GM21390 (cell line): Measurements from ENCODE around the gene GNA12.

ENCODE experiments used
- ATAC-seq: cut with Tn5 transposase; IDR thresholded peaks from one replicate; pipeline ENCODE4 v1.9.1; 2021; ENCODE audit not compliant: unreplicated experiment

Gene GNA12

DNA sequence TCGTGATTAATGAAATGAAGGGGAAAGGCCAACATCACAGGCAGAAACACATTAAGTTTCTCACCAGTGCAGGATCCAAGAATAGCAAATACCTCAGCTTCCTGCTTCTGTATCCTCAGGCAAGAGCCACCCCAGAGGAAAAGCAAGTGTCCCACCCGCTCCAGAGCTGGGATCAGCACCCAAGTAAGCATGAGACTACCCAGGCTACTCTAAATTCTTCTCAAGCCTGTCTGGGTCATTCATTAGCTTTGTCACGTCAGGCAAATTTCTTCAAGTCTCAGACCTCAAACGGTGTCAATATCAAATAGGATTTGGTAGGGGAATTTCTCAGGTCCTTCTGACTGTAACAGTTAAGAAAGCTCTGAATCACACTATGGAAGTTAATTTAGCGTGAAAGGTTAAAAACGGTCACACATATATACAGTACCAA lies 59.0 kb downstream of the GNA12 start:
- peak; percentile 57 for ATAC-seq

DNA sequence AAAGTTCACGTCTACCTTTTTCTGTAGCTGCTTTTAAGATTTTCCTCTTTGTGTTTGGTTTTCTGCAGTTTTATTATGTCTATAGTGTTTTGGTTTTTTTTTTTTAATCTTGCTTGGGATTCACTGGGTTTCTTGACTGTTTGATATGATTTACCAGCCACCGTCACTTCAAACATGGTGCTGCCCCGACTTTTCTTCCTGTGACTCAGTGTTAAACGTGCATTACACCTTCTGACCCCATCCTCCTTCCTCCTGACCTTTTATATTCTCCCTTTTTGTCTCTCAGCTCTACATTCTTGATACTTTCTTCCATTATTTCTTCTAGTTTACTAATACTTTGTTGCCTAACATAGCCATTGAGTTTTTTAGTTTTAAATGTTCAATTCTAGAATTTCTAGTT lies 61.5 kb downstream of the GNA12 start:
- no peak for ATAC-seq

DNA sequence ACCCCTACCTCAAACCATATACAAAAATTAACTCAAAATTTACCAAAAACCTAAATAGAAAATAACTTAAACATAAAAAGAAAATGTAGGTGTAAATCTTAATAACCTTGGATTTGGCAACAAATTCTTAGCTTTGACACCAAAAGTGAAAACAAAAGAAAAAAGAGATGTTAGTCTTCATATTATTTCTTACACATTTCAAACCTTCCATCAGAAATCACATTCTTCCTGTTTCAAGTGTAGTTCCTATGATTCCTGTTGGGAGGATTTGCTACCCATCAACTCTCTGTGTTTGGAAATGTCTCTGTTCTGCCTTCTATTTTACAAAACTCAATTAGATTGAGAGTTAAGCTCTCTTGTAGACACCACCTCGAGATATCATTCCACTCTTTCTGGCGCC lies 62.0 kb downstream of the GNA12 start:
- ATAC-seq, result no peak

DNA sequence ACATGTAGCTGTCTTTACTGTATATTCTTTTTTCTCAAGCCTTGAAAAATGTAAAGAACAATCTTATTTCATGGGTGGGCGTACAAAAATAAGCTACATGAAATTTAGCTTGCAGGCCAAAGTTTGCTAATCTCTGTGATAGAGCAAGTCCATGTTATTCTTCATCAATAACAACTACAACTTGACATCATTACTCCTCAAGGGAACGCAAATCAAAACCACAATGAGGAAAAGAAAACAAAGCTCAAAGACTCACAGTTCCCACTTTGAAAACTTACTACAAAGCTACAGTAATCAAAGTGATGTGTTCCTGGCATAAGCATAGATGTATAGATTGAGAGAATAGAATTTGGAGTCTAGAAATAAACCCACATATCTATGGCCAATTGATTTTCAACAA lies 62.5 kb downstream of the GNA12 start:
- ATAC-seq, result no peak

DNA sequence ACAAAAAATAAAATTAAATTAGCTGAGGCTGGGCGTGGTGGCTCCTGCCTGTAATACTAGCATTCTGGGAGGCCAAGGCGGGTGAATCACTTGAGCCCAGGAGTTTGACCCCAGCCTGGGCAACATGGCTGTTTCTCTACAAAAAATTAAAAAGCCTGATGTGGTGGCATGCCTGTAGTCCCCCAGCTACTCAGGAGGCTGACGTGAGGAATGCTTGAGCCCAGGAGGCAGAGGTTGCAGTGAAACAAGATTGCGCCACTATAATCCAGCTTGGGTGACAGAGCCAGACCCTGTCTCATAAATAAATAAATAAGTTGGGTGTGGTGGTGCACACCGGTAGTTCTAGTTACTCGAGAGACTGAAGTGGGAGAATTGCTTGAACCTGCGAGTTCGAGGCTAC lies 65.1 kb downstream of the GNA12 start:
- ATAC-seq, result no peak

DNA sequence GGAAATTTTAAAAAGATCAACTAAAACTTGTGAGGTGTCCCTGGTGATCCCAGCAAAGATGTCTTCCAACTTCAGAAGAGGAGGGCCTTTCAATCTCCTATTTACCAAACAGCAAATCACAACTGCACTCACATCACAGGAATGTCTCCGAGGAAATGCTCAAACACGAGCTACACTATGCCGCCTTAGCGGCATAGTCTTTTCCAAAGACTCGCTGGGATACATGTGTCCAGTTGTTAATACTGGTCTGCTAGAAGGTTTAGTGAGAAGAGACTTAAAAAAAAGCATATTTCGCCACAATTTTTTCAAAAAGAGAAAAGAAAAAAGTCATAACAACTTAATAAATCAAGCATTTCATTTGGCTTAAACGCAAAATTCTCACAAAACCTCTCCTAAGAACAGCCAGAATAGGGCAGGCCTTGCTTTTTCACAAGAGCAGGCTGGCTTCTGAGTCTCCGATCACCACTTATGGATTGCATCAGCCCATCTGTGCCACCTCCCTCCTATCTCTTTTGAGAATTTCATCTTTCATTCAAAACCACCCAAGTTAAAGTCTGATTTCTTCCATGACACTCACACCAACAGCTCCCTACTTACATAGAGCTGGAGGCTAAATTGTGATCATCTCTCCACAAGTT lies 66.1 kb downstream of the GNA12 start:
- no peak for ATAC-seq

DNA sequence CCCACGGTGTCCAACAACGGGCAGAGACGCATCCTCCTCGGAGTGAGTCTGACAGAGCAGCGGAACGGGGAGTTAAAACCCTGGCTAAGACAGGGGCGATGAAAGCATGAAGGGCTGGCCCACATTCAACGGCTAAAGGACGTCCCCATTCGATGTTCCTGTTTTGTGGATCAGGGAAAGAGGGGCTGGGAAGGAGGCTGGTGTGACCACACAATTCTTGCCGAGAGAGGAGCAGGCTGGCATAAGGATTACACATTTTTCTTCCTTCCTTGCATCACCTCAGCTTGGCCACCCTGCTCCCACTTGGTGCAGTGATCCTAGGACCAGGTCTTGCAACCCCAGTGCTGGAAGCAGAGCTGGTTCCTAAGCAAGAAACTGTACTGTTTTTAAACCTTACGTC lies 67.7 kb downstream of the GNA12 start:
- ATAC-seq, result no peak

DNA sequence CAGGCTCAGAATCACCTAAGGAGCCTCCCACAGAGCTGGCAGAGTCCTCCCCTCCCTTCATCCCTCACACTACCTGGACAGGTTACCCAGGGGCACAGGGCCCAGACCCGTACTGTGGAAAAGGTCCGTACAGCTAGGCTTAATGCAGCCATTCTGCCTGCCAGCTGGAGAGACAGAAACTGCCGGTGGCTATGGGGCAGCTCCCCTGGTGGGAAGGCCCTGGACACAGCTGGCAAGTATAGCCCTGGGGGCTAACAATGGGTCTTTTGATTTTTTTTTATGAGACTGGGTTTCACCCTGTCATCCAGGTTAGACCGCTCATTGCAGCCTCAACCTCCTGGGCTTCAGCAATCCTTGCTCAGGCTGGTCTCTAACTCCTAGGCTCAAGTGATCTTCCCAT lies 68.3 kb downstream of the GNA12 start:
- no peak for ATAC-seq

DNA sequence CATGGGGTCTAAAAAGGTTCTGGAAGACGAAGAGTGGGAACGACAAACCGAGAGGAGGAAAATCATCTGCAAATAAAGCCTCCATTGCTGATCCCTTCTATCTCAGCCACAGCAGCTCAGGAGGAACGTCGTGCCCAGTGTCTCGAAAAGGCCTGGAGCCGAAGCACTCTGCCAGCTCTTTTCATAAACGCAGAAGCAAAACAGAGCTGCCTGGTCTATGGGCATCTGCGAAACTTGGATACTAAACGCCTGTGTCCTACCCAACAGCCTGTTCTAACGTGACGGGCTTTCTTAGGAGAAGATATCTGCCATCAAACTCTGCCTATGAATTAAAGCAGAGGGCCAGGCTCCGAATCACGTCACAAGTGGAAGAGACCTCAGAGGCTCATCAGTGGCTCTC lies 68.7 kb downstream of the GNA12 start:
- ATAC-seq, result no peak

DNA sequence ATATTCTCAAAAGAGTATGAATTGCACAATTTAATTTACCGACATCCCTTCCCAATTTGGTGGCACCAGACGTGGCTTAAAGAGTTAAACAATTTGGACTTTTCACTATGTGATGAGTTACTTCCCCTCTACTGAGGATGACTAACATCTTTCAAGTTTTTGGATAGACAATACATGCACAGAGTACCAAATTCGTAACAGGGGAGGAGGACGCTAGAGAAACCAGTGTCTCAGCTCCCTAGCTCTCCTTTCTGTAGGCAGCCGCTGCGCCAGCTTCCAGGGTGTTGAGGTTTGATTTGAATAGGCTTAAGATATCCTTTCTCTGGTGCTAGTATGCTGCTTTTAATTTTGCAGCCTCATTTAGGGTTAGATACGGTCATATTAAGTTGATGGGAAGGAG lies 69.2 kb downstream of the GNA12 start:
- no peak for ATAC-seq

DNA sequence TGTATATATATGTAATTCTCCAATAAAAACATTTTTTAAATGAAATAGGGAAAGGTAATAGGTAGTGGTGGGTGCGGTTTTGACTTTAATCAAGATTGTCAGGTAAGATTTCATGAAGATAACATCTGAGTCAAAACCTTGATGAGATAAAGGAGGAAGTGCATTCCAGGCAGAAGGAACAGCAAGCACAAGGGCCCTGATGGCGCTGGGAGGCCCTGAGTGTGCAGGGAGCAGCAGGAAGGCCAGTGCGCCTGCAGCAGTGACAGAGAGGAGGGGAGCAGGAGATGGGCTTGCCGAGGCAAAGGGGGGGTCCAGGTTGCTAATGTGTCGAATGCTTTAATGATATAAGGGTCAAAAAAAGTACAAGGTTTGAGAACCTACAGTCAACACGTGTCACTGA lies 69.8 kb downstream of the GNA12 start:
- ATAC-seq, result no peak

DNA sequence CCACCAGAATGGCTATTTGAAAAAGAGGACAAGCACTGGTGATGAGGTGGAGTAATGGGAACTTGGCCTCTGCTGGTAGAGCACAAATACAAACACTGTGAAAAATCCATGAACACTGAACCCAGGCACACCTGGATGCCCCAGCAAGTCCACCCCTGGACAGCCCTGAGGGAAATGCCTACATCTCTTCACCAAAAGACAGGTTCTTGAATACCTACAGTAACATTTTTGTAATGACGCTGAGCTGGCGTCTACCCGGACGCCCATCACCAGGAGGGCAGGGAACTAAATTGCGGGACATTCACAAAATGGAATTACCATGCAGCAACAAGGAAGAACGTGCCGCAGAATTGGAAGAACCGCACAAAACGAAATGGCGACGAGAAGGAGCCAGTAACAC lies 70.5 kb downstream of the GNA12 start:
- no peak for ATAC-seq

DNA sequence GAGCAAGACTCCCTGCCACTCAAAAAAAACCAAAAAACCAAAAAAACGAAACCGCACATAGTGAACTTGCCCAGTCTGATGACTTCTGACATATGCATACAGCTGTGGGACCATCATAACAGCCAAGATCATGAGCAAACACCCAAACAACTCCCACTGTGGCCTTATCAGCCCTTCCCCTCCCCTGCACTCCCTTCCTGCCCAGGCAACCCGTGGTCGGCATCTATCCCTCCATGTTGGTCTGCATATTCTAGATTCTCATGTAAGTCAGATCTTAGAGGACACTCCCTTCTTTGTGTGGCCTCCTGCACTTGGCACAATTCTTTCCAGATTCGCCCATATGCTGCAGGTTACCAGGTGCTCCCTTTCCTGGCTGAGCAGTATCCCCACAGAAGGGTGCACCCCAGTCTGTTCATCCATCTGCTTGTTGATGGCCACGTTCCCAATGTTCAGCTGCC lies 72.8 kb downstream of the GNA12 start:
- no peak for ATAC-seq

DNA sequence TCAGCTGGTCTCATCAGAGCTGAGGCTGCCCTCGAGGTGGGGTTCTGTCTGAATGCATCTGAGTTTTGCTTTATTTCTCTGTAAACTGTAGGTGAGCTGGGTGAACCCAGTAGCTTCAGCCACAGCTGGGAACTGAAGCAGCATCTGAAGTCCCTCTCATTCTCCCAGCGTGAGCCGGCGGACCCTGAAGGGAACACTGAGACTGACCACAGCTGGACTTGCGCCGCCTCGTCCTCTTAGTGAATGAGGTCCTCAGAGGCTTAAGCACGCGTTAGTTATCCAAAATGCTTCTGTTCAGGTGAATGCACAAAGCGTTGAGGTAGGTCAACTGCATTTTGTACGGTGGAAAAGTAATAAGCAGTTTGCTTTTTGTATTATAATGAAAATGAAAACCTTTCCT lies 79.5 kb downstream of the GNA12 start:
- ATAC-seq, result no peak

DNA sequence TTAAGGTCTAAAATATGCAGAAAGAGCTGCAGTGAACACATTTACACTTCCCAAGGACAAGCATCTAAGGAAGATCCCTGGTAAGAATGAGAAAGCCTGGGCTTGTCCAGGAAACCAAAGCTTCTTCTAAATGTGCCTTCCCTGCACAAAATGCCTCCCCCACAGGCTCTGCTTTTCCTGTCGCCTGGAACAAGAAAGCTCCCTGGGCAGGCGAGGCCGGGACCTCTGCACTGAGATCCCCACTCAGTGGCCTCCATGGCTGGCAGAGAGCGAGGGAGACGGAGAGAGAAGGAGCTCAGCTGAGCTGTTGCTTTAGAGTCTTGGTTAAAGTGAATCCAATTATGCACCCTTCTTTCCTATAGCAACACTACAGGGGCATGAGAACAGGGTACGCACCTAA lies 80.5 kb downstream of the GNA12 start:
- no peak for ATAC-seq

DNA sequence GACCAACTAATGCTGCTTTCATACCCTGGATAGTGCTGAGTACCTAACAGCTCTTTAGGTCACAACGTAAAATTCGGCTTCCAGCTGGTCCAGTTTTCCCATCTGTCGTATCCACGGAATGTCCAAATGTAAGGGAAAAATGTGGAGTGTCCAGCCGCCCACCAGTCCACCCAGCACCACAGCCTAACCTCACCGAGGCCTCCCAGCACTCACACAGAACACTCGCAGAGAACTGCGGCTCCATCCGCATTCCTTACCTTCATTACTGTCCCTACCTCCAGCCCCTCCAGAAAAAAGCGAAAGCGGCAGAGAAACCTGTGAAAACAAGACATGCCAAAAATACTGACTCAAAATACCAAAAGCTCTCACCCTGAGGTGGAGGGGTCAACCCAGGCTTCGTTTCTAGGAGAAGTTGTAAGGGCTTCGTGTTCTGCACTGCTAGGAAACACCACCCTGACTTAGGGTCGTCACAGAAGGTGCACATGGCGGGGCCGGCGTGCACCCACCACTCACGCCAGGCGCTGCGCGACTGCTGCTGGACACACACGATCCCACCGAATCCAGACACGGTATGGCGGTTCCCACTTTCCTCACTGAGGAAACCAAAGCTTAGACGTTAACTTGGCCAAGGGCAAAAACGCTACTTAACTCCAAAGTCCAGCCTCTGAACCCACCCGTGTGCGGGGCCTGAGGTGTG lies 82.2 kb downstream of the GNA12 start:
- ATAC-seq, result no peak

DNA sequence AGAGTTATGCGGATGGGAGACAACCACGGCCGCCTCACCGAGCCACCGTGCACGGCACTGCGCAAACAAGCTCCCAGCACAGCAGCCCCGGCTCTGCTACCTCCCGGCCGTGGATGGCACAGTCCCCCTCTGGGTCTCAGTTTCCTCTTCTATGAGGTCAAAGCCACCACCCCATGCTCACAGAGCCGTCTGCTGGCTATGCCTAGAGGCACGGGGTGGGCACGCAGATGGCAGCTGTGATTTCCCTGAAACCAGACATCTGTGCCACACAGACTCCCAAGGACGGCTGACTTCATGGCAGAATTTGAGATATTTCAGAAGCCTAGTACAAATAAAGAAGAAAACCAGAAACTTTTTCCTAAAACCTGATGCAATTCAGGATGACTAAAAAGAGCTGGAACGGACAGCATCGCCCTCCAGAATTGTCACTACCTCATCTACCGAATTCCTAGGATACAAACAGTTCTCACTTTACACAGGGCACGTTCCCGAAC lies 82.9 kb downstream of the GNA12 start:
- ATAC-seq, result no peak

DNA sequence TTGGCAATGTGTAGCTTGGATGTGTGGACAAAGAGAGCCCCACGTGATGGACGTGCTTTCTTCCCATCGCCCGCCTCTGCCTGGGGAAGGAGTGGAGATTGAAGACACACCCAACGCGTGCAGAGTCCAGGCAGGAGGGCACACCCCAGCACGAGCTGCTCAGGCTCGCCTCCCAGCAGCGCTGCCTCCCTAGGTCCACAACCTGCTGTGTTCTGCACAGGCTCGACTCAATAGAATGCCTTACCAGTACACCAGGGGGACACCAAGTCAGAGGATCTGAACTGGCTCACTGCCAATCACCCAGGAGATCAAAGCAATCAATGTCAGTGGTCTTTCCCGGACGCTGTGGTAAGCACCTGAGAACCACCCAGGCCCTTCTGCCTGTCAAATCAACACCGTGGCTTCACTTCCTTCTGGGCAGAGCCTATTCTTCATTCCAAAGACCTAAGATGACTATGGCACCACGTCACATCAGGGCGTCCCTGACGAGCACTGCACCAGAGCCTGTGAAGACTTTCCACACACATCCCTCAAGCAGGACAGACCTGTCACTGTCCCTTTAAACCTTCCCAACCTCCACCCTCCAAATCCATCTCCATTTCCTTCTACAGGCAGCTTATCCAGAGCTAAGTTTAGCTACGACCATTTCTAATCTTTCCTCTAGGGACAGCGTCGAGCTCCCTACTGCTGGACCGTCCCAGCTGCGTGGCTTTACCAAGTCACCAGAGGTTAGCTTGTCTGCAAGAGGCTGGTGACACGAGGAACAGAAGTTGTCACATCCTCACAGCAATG lies 83.8 kb downstream of the GNA12 start:
- no peak for ATAC-seq

DNA sequence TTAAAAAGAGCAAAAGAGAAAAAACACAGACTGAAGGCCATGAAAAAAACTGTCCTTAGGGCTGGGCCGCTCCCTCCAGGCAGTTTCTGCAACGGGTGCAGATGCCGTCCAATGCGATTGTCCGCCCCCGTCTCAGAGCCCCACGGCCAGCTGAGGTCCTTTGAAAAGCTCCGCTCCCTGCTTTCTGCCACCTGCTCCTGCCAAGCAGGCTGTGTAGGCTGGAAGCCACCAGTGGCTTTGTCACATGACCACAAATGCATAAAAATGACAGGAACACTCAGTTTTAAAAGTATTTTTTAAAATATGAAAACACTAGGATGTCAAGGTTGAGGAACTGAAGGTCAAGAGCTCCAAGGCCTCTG lies 84.4 kb downstream of the GNA12 start:
- ATAC-seq, result no peak

DNA sequence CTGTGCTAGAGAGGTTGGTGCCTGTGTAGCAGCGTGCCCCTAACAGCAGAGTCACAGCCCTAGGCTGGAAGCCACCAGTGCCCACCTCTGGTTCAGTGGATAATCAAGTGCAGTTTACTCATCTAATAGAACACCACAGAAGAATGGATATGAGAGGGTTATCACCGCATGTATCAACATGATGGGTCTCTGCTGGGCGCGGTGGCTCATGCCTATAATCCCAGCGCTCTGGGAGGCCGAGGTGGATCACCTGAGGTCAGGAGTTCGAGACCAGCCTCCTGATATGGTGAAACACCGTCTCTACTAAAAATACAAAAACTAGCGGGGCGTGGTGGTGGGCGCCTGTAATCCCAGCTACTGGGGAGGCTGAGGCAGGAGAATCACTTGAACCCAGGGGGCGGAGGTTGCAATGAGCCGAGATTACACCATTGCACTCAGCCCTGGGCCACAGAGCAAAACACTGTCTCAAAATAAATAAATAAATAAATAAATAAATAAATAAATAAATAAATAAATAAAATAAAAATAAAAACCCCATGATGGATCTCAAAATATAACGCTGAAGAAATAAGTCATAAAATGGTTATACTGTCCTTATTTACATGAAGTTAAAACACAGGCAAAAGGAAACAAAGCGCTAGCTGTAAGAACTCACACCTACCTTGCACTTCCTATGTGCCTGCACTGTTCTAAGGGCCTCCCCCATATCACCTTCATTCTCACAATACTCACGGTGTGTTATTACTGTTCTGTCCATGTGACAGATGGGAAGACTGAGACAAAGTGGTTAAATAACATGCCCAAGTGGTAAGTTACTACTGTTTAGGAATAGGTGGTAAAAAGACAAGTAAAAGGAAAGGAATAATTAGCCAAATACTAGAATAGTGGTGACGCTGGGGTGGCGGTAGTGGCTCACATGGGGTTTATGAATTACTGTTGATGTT lies 85.2 kb downstream of the GNA12 start:
- no peak for ATAC-seq
